ENCODE results near the gene STRN.
"Not testable (repeated sequence)": the region's sequence is repeated elsewhere in the genome, so short reads cannot be mapped to it uniquely, and the experiment has no call there.

Gene STRN

DNA sequence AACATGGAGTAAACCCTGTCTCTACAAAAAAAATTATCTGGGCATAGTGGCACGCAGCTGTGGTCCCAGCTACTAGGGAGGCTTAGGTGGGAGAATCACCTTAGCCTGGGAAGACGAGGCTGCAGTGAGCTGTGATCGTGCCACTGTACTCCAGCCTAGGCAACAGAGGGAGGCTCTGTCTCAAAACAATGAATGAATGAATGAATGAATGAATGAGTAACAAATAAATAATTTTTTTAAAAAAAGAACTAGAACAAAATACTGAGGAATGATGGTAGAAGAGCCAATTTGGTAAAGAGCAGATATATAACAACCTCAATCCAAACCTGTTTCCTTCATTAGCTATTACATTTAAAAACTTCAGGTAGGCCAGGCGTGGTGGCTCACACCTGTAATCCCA lies 60.1 kb downstream of the STRN start:
- no peak for DNase-seq (ENCODE audit: low read depth)

DNA sequence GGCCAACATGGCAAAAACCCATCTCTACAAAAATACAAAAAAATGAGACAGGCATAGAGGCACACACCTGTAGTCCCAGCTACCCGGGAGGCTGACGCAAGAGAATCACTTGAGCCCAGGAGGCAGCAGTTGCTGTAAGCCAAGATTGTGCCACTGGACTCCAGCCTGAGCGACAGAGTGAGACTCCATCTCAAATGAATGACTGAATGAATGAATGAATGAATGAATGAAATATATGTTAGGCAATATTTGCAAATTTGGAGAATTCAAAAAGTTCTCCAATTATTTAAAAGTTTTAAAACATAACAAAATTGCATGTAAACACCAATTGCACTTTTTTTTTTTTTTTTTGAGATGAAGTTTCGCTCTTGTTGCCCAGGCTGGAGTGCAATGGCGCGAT lies 61.7 kb downstream of the STRN start:
- DNase-seq (ENCODE audit: low read depth) = no peak

DNA sequence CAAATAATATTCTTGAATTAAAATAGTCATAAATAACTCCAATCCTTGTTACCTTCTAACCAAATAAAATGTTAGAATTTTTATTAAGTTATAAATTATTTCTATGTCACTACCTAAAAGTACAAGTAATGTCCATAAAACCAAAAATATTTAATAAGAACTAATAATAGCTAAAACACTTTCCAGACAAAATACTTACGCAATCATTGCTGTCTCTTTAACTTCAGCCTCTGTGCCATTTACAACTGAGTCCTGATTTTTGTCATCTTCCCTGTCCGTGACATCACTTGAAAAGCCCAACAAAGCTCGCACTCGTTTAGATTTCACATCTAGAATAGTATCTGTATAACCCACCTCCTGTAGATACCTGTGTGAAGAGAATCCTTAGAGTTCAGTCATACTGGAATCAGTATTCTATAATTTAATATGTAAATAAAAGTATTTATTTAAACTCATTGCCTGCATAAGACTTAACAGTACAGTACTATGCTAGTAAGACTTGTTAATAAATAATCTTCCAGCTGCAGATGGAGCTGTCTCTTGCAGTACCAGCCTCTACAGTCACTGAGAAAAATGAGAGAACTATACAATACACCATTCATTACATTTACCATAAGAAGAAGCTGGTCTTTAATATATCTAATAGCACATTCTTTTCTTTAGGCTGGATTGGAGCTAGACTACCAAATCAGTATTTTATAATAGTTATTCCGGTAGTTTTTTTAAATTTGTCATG lies 63.8 kb downstream of the STRN start:
- no peak for DNase-seq (ENCODE audit: low read depth)

DNA sequence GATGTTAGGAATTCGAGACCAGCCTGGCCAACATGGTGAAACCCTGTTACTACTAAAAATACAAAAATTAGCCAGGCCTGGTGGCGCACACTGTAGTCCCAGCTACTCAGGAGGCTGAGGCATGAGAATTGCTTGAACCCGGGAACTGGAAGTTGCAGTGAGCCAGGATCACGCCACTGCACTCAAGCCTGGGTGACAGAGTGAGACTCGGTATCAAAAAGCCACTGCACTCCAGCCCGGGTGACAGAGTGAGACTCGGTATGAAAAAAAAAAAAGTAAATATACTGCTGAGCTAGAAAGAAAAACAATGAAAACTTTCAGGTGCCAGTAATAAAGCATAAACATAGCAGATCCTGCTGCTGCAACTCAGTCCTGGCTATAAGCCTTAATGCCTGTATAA lies 73.5 kb downstream of the STRN start:
- DNase-seq (ENCODE audit: low read depth) = no peak

DNA sequence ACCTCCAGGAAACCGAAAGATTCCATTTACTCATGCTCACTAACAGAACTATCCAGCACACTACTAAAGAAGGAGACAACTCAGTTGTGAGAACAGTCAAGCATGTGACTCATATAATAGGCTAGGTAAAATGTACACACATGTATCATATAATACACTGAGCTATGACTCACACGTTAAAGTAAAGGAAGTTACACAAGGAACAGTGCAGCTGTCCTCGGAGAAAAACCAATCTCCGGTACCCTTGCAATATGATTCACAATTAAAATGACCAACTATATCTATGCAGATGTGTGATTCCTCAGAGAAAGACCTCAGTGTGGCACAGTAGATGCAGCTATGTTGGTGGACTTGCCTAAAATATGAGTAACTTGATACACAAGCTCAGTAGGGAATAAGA lies 76.5 kb downstream of the STRN start:
- DNase-seq (ENCODE audit: low read depth) = peak; percentile 94

DNA sequence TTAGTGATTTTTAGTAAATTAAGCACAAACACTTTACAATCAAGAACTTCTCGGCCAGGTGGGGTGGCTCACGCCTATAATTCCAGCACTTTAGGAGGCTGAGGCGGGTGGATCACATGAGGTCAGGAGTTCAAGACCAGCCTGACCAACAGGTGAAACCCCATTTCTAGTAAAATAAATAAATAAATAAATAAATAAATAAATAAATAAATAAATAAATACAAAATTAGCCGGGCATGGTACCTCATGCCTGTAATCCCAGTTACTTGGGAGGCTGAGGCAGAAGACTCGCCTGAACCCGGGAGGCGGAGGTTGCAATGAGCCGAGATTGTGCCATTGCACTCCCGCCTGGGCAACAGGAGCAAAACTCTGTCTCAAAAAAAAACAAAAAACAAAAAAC lies 79.2 kb downstream of the STRN start:
- DNase-seq (ENCODE audit: low read depth) = not testable (repeated sequence)

DNA sequence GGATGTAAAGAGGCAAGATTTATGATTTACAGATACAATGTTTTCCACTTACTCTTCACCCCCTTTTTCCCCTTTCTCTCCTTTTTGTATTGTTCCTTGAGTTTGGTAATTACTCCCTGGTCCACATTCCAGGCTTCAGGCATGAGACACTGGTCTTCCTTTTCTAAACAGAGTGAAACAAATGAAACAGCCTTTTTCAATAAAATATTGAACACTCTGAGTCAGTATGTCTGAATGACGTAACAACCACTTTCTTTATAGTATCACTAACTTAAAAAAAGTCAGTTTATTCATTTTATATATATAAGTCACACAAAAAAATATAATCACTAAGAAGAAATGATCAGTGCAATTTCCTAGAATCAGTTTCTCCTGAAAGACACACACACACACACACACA lies 79.7 kb downstream of the STRN start:
- DNase-seq (ENCODE audit: low read depth) = no peak

DNA sequence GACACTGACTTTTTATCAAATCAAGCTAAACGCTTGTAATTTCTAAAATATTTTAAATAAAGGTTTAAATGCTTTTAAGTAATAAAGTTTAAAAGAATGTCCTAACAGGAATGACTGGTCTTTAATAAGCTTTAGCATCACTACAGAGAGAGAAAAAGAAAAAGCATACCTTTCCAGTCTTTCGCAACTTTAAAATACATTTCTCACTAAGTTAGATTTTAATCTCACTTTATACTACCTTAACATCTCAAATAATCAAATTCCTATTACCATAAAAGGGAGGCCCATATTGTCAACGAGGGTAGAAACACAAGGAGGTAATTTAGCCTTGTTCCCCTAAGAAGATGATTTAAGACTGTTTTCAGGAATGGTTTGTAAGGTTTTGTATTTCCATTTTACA lies 80.7 kb downstream of the STRN start:
- no peak for DNase-seq (ENCODE audit: low read depth)

DNA sequence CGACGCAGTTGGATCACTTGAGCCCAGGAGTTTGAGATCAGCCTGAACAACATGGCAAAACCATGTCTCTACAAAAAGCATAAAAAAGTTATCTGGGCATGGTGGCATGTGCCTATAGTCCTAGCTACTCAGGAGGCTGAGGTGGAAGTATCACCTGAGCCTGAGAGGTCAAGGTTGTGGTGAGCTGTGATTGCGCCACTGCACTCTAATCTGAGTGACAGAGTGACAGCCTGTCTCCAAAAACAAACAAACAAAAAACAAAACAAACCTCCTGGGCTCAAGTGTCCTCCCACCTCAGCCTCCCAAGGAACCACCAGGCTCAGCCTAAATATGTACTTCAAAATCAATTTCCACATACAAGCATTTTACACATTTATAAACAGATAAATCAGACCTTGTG lies 83.8 kb downstream of the STRN start:
- DNase-seq (ENCODE audit: low read depth) = no peak

DNA sequence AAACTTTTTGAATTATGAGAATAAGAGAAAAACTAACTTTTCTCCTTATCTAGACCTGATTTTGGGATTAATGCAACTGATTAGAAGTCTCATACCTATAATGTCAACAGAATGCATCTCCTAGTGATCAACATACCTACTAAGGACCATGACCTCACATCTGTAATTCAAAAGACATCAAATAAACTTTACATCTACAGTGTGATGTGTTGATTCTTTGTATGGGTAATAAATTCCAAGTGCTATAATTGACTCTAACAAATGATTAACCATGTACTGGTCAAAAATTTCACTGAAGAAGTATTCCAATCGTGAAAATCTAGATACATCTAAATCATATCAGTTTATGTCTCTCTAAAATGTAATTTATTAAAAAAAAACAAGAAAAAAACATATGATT lies 84.5 kb downstream of the STRN start:
- no peak for DNase-seq (ENCODE audit: low read depth)

DNA sequence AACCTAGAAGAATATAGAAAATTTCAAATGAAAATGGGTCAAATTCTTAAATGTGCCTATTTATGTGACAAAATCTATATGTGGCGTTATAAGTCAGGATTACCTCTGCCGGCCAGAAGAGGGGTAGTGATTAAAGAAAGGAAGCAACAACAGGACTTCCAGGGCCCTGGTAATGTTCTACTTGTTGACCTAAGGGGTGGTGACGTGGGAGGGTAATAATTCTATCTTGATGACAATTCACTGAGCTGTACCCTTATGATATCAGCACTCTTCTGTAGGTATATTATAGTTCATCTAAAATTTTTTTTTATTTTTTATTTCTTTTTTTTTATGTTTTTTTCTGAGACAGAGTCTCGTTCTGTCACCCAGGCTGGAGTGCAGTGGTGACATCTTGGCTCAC lies 87.9 kb downstream of the STRN start:
- no peak for DNase-seq (ENCODE audit: low read depth)

DNA sequence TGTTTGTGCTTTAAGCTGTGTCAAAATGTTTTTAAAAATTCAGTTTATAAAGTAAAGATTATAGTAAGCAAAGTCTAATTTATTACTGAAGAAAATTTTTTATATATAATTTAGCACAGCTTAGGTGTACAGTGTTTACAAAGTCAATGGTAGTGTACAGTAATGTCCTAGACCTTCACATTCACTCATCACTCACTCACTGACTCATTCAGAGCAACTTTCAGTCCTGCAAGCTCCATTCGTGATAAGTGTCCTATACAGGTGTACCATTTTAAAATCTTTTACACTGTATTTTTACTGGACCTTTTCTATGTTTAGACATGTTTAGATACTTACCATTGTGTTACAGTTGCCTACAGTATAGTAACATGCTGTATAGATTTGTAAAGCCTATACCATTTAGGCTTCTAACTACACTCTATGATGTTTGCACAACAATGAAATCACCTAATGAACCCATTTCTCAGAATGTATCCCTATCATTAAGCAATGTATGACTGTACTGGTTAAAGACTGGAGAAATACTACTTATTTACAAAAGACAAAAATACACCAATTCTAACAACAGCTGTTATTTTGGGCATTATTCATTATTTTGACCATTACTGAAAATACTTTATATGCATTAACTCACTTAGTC lies 95.1 kb downstream of the STRN start:
- DNase-seq (ENCODE audit: low read depth) = no peak

DNA sequence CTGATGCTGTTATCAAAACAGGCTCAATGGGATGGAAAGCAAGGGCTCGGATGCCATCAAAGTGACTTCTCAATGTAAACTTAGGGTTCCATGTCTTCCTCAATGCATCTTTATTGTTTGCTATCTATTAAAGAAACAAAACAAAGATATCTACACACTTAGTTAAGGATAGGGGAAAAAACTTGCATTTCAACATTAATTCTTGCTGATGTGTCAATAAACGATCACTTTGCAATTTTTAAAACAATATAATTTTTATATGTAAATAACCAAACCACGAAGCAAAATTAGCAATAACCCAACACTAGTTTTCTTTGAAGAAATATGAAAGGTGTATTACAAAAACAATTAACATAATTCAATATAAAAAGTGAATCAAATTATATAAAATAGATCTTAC lies 96.7 kb downstream of the STRN start:
- no peak for DNase-seq (ENCODE audit: low read depth)

DNA sequence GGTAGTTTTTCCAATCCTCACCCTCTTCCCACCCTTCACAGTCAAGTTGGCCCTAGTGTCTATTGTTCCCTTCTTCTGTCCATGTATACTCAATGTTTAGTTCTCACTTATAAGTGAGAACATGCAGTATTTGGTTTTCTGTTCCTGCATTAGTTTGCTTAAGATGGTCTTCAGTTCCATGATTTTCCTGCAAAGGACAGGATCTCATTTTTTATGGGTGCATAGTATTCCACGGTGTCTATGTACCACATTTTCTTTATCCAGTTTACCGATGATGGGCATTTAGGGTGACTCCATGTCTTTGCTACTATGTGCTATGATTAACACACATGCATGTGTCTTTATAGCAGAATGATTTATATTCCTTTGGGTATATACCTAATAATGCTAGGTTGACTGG lies 104.4 kb downstream of the STRN start:
- DNase-seq (ENCODE audit: low read depth) = no peak

DNA sequence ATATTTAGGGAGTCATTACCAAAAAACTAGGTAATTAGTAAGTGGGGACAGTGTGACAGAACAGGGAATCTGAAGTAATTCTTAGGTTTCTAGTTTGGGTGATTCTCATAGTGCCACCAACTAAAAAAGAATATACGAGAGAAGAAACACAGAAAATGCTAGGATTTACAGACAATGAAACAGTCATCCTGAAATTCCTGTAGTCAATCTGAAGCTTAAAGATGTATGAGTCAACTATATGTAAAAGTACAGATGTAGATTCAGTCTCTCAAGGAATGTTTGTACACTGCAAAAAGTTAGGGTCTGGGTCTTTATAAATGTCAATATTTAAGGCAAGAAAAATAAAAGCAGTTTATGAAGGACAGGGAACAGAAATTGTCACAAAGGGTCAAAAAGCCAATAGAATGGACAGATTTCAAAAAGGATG lies 107.0 kb downstream of the STRN start:
- DNase-seq (ENCODE audit: low read depth) = no peak

DNA sequence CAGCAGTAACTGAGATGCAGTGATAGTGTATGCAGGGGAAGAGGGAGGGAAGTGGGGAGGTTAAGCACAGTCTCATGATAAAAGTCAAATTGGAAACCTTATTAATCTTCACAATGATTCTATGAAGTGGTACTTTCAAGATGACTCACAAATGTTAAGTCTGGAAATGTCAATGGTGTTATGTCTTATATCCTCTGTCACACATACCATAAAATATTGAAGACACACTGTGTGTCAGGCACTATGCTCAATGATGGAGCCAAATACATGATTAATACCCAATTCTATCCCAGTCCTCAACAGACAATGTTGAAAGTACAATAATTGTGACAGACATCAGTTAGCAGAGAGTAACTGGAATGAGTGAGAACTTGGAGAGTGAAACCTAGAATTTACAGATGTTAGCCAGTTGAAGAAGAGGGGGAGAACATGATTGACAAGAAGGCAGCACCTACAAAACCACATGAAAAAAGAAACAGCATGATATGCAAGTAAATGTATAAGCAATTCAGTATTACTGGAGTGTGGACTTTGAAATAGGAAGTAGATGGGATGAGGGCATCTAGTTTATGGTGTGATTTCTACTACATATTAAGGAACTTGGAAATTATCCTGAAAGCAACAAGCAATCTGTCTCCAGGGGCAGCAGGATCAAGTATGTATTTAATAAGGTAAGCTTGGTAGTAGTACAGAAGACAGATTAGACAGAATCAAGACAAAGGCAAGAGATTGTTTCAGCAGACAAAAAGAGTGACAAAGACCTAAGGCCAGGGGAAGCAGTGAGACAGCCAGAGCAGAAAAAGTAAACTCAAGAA lies 107.6 kb downstream of the STRN start:
- DNase-seq (ENCODE audit: low read depth) = no peak

DNA sequence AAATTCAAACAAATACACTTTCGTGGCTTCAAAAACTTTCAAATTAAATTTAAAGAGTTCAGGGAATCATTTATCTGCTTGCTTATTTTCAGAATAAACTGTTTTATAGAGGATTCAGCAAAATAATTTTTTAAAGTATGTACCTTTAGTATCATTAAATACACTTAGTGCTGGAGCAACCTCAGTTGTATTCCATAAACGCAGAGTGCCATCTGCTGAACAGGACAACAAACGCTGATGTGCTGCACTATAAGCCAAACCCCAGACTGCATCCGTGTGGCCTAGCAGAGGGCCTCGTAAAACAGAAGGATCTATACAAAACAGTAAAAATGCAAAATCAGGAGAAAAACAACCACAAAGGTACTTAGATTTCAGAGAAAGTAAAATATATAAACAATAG lies 108.6 kb downstream of the STRN start:
- DNase-seq (ENCODE audit: low read depth) = no peak

DNA sequence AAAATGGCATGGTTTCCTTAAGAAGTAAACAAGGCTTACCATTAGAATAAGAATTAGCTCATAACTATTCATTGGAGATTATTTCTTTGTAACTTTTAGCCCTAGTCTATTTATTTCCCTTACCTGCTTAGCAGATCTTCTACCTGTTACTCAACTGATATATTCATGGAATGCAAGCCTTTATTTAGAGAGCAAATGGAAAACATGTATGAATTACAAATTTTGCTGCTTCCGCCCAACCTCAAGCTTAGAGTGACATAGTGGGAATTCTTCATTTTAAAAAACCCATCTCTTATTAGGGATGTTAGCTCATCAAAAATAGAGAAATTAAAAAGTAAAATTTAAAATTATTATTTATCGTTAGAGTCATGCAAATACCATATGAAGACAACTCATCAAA lies 110.9 kb downstream of the STRN start:
- no peak for DNase-seq (ENCODE audit: low read depth)

DNA sequence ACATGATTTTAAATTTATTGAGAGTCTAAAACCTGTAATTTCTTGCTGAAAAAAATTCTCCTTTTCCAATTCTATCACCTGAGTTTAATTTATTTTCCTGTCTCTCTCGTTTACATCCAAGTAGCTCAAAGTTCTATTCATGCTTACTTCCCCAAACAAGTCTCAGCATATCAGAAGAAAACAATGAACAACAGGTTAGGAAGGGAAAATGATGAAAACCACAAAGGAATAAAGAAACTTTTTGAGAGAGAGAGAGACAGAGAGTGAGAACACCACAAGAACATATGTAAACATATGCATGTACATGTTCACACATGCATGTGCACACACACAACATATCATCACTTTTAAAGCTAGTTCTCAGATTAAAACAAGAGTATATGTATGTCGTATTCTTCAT lies 112.1 kb downstream of the STRN start:
- no peak for DNase-seq (ENCODE audit: low read depth)

DNA sequence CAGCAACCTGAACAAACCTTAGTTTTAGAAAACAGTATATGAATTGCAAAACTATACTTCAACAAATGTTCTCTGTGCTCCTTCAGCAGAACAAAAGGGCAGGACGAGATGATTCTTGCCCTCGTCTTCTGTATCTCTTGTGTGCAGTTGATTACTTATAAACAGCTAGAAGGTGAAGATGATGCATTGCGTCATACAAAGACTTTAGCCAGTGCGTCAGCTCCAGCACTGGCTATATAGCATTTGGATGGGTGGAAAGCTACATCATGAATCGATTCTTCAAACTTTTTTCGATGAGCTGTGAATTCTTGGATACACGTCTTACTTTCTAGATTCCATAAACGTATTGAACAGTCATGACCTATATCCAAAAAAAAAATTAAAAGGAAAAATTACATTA lies 117.1 kb downstream of the STRN start:
- no peak for DNase-seq (ENCODE audit: low read depth)

DNA sequence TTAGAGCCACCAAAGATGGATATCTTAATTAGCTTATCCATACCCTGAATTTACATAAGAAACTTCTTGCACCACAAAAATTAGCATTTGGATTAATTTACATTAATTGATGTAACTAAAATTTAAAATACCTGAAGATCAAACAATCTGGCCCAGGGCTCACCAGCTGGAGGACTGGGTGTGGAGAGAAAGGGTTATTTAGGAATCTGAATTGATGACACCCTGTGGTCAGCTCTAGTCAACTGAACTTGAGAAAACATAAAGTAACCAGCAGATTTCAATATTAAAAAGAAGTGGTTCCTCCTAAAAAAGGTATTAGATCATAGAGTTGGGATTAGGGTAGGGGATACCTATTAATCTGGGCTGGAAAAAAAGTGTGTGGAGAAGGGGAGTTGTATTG lies 122.5 kb downstream of the STRN start:
- no peak for DNase-seq (ENCODE audit: low read depth)

DNA sequence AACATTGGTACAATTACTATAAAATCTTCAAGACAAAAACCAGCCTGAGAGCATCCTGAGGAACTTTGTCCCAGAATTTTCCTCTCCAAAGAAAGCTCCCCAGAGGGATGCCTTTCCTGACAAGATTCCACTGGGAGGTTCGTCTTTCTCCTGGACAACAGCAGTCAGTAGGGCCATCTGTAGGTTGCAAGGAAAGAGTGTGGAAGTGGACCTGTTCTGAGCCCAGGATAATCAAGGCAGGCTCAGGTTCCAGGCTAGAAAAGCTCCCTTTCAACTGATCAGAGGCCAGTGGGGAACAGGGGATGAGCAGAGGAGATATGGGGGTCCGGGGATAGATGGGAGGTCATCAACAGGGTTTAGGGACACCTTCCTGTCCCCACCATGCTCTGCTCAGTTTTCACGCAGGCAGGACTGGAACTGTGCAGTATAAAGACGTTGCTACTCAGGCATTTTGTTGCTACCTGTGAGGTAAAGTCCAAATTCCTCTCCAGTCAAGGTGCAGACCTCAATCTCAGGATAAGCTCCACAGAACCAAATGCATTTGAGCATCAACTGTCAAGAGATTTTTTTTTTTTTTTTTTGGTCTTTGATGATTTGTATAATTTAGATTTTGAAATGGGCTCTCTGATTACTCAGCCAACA lies 126.2 kb downstream of the STRN start:
- no peak for DNase-seq (ENCODE audit: low read depth)

Data from non-pigmented ciliary epithelial cell (primary cell).